Measurements from ENCODE around the gene TRMT112. TPM values are rescaled to one million over a fixed set of nuclear protein-coding genes. Genes with fewer than 3 reads are reported as not detected.

The TRMT112 gene
- polyA plus RNA-seq, 1 donor from 2014 or later, result 335 TPM

DNA sequence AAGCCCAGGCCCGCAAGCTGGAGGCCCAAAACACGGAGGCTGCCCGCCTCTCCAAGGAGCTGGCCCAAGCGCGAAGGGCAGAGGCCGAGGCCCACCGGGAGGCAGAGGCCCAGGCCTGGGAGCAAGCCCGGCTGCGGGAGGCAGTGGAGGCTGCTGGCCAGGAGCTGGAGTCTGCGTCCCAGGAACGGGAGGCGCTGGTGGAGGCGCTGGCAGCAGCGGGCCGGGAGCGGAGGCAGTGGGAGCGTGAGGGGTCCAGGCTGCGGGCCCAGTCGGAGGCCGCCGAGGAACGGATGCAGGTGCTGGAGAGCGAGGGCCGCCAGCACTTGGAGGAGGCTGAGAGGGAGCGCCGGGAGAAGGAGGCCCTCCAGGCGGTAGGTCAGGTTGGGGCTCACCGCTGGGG is 27.4 kb upstream of the TRMT112 start:
- Histone ChIP-seq H3K27me3 (ENCODE audit: insufficient read depth, low read depth, low read length) (no peaks in the 10 kb centered on the region), H3K36me3 (ENCODE audit: insufficient read depth, low read length) (no peaks in the 10 kb centered on the region), H4K20me1 (ENCODE audit: insufficient read depth) (no peaks in the 10 kb centered on the region), H3K4me3 (ENCODE audit: low read length) (no peak overlapping the region), H3K27ac (ENCODE audit: low read length) (no peak overlapping the region), H3K9me2 (ENCODE audit: insufficient read depth, low read length) (no peaks in the 10 kb centered on the region), H3F3A (ENCODE audit: insufficient read depth, low read length, poor library complexity, severe bottlenecking) (no peaks in the 10 kb centered on the region), H3K79me2 (replicated peaks; ENCODE audit: insufficient read depth, low read length) (no peaks in the 10 kb centered on the region), H3K9ac (ENCODE audit: low read length) (no peak overlapping the region), H3K9me3 (ENCODE audit: low read length) (no peaks in the 10 kb centered on the region), H3K4me2 (ENCODE audit: low read length) (no peak overlapping the region), H2AFZ (ENCODE audit: low read depth, low read length) (no peak overlapping the region)
- no peak for TF ChIP-seq MXI1 (conservative IDR thresholded peaks at IDR 0.05; ENCODE audit: poor library complexity, severe bottlenecking)
- TF ChIP-seq, protein P1, sequence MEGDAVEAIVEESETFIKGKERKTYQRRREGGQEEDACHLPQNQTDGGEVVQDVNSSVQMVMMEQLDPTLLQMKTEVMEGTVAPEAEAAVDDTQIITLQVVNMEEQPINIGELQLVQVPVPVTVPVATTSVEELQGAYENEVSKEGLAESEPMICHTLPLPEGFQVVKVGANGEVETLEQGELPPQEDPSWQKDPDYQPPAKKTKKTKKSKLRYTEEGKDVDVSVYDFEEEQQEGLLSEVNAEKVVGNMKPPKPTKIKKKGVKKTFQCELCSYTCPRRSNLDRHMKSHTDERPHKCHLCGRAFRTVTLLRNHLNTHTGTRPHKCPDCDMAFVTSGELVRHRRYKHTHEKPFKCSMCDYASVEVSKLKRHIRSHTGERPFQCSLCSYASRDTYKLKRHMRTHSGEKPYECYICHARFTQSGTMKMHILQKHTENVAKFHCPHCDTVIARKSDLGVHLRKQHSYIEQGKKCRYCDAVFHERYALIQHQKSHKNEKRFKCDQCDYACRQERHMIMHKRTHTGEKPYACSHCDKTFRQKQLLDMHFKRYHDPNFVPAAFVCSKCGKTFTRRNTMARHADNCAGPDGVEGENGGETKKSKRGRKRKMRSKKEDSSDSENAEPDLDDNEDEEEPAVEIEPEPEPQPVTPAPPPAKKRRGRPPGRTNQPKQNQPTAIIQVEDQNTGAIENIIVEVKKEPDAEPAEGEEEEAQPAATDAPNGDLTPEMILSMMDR (IDR thresholded peaks at IDR 0.05; ENCODE audit: poor library complexity, severe bottlenecking), result no peak
- TF ChIP-seq EP300 (conservative IDR thresholded peaks at IDR 0.05; ENCODE audit: poor library complexity, severe bottlenecking), result no peak
- no peak for TF ChIP-seq SMC3 (conservative IDR thresholded peaks at IDR 0.05; ENCODE audit: poor library complexity)
- TF ChIP-seq EZH2 (IDR thresholded peaks at IDR 0.05; ENCODE audit: borderline replicate concordance, insufficient read depth, low read length, poor library complexity, severe bottlenecking), result no peak
- TF ChIP-seq, protein P2, sequence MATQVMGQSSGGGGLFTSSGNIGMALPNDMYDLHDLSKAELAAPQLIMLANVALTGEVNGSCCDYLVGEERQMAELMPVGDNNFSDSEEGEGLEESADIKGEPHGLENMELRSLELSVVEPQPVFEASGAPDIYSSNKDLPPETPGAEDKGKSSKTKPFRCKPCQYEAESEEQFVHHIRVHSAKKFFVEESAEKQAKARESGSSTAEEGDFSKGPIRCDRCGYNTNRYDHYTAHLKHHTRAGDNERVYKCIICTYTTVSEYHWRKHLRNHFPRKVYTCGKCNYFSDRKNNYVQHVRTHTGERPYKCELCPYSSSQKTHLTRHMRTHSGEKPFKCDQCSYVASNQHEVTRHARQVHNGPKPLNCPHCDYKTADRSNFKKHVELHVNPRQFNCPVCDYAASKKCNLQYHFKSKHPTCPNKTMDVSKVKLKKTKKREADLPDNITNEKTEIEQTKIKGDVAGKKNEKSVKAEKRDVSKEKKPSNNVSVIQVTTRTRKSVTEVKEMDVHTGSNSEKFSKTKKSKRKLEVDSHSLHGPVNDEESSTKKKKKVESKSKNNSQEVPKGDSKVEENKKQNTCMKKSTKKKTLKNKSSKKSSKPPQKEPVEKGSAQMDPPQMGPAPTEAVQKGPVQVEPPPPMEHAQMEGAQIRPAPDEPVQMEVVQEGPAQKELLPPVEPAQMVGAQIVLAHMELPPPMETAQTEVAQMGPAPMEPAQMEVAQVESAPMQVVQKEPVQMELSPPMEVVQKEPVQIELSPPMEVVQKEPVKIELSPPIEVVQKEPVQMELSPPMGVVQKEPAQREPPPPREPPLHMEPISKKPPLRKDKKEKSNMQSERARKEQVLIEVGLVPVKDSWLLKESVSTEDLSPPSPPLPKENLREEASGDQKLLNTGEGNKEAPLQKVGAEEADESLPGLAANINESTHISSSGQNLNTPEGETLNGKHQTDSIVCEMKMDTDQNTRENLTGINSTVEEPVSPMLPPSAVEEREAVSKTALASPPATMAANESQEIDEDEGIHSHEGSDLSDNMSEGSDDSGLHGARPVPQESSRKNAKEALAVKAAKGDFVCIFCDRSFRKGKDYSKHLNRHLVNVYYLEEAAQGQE (IDR thresholded peaks at IDR 0.05; ENCODE audit: borderline replicate concordance), result no peak
- TF ChIP-seq RAD21 (conservative IDR thresholded peaks at IDR 0.05), result no peak
- no peak for TF ChIP-seq POLR2AphosphoS5 (IDR thresholded peaks at IDR 0.05)
- TF ChIP-seq TAF1 (IDR thresholded peaks at IDR 0.05; ENCODE audit: low read depth), result no peak

DNA sequence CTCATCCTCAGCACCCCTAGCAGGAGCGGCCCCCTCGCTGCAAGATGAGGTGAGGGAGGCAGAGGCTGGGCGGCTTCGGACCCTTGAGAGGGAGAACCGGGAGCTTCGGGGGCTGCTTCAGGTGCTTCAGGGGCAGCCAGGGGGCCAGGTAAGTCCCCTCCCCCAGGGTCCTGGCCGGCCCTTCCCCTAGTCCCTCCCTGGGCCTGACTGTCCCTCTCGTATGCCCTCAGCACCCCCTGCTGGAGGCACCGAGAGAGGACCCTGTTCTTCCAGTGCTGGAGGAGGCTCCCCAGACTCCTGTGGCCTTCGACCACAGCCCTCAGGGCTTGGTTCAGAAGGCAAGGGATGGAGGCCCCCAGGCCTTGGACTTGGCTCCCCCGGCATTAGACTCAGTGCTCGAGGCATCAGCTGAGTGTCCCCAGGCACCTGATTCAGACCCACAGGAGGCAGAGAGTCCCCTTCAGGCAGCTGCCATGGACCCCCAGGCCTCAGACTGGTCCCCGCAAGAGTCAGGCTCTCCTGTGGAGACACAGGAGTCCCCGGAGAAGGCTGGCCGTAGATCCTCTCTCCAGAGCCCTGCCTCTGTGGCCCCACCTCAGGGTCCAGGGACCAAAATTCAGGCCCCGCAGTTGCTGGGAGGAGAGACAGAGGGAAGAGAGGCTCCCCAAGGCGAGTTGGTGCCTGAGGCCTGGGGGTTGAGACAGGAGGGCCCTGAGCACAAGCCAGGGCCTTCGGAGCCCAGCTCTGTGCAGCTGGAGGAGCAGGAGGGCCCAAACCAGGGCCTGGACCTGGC is 26.6 kb upstream of the TRMT112 start:
- Histone ChIP-seq H3K27ac (ENCODE audit: low read length) (no peak overlapping the region), H3K4me3 (ENCODE audit: low read length) (no peak overlapping the region), H3K27me3 (ENCODE audit: insufficient read depth, low read depth, low read length) (no peaks in the 10 kb centered on the region), H2AFZ (ENCODE audit: low read depth, low read length) (no peak overlapping the region), H3F3A (ENCODE audit: insufficient read depth, low read length, poor library complexity, severe bottlenecking) (no peaks in the 10 kb centered on the region), H3K9ac (ENCODE audit: low read length) (no peak overlapping the region), H3K36me3 (ENCODE audit: insufficient read depth, low read length) (no peaks in the 10 kb centered on the region), H3K4me2 (ENCODE audit: low read length) (no peak overlapping the region), H4K20me1 (ENCODE audit: insufficient read depth) (no peaks in the 10 kb centered on the region), H3K79me2 (replicated peaks; ENCODE audit: insufficient read depth, low read length) (no peaks in the 10 kb centered on the region), H3K9me3 (ENCODE audit: low read length) (no peaks in the 10 kb centered on the region), H3K9me2 (ENCODE audit: insufficient read depth, low read length) (no peaks in the 10 kb centered on the region)
- no peak for TF ChIP-seq EZH2 (IDR thresholded peaks at IDR 0.05; ENCODE audit: borderline replicate concordance, insufficient read depth, low read length, poor library complexity, severe bottlenecking)
